GM19328 (cell line): ENCODE data around the gene CASP10.

Experiments used
- ATAC-seq: cut with Tn5 transposase; IDR thresholded peaks from one replicate; pipeline ENCODE4 v1.9.1; 2021; ENCODE audit warnings: mild to moderate bottlenecking, moderate library complexity; ENCODE audit not compliant: unreplicated experiment

The CASP10 gene

DNA sequence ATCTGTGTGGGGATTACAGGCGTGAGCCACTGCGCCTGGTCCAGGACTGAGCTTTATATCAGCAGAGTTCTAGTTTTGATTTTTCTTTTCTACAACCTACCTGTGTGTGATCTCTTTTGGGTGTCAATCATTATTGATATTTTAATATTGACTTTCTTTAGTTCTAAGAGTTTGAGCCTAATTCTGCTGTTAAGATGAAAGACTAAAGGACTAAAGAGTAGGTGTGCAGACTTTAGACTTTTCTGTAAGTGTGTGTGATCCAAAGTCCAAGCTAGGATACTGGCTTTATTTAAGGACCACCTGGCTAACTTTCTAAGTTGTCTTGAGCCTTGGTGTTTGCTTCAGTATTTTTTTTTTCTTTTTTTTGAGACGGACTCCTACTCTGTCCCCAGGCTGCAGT is 12.4 kb downstream of the CASP10 start:
- ATAC-seq, result no peak

DNA sequence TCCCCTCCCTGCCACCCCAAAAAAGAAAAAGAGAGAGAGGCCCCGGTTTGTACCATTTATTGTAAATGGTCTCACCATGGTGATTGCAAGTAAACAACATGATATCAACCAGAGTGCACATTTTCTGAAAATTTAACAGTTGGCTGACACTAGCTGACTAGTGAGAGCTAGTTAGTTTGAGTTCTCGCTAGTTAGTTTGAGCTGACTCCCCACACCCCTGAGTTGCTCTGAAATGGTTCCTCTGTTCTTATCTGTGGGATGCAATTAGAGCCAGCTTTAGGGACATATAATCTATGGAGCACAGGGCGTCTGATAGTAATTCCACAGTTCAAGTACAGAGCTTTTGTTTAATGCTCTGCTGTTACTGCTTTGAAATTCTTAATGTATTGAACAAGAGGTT is 13.1 kb downstream of the CASP10 start:
- ATAC-seq, result no peak

DNA sequence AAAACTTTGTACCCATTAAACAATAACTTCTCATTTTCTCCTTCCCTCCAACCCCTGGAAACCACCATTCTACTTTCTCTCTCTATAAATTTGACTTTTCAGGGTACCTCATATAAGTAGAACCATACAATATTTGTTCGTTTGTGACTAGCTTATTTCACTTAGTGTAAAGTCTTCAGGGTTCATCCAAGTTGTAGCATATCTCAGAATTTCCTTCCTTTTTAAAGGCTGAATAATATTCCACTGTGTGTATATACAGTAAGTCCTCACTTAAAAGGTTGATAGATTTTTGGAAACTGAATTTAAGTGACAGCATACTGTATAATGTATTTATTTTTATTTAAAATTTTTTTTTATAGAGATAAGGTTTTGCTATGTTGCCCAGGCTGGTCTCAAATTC is 13.9 kb downstream of the CASP10 start:
- no peak for ATAC-seq

- no peak for ATAC-seq
These were observed 14.8 kb downstream of the CASP10 start for GRCh38 chr2:201197781-201198180.

DNA sequence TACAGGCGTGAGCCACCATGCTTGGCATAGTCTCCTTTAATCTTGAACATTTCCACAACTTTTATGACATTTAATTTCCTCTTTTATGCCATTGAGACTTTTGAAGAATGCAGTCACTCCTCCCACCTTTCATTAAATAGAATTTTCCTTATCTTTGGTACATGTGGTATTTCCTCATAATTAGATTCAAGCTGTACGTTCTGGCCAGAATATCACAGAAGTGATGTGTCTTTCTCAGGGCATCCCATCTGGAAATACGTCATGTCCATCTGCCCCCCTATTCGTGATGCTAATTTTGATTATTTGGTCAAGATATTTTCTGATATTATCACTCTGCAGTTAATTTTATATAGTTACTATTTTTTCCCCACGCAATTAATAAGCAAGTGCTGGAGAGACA is 16.9 kb downstream of the CASP10 start:
- no peak for ATAC-seq

- no peak for ATAC-seq
These were observed 17.4 kb downstream of the CASP10 start for GRCh38 chr2:201200345-201200744.

GRCh38 chr2:201201371-201201770 is 18.4 kb downstream of the CASP10 start:
- ATAC-seq, result no peak

- no peak for ATAC-seq
These were observed 21.1 kb downstream of the CASP10 start for GRCh38 chr2:201203916-201204654.

GRCh38 chr2:201204655-201205514 is 21.9 kb downstream of the CASP10 start:
- ATAC-seq, result no peak

- ATAC-seq, result no peak
These were observed 22.5 kb downstream of the CASP10 start for GRCh38 chr2:201205515-201205849.

GRCh38 chr2:201208563-201209252 is 25.8 kb downstream of the CASP10 start:
- peak; percentile 51 for ATAC-seq

DNA sequence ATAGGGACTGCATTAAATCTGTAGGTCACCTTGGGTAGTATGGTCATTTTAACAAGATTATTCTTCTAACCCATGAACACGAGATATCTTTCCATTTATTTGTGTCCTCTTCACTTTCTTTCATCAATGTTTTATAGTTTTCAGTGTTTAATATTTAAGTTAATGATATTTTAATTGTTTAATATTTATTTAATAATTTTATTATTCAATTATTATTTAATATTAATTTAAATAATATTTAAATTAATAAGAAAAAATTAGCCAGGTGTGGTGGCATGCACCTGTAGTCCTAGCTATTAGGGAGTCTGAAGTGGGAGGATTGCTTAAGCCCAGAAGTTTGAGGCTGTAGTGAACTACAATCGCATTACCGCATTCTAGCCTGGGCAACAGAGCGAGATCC is 33.0 kb downstream of the CASP10 start:
- no peak for ATAC-seq

GRCh38 chr2:201216918-201217317 is 34.0 kb downstream of the CASP10 start:
- ATAC-seq, result no peak

- no peak for ATAC-seq
These were observed 35.8 kb downstream of the CASP10 start for GRCh38 chr2:201218780-201219179.

- ATAC-seq, result no peak
These were observed 36.6 kb downstream of the CASP10 start for GRCh38 chr2:201219328-201220096.

DNA sequence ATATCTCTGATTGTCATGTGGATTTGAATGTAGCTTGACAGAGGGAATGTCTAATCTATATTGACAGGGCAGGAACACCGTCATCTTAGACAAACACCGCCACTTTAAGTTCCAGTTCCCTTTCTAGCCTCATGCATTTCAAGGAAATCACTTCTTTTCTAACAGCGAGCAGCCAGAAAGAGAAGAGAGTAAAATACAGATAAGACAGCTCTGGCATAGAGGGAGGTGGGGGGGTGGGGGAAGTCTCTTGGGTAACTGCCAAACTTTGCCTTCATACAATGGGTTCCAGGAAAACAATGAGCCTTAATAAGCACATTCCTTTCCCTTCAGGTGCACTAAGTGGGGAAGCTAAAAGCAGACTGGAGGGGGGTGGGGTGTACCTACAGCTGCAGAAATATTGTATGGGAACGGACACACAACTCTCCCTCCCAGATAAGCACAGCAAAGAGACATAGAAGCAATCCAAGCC is 37.2 kb downstream of the CASP10 start:
- ATAC-seq, result no peak

DNA sequence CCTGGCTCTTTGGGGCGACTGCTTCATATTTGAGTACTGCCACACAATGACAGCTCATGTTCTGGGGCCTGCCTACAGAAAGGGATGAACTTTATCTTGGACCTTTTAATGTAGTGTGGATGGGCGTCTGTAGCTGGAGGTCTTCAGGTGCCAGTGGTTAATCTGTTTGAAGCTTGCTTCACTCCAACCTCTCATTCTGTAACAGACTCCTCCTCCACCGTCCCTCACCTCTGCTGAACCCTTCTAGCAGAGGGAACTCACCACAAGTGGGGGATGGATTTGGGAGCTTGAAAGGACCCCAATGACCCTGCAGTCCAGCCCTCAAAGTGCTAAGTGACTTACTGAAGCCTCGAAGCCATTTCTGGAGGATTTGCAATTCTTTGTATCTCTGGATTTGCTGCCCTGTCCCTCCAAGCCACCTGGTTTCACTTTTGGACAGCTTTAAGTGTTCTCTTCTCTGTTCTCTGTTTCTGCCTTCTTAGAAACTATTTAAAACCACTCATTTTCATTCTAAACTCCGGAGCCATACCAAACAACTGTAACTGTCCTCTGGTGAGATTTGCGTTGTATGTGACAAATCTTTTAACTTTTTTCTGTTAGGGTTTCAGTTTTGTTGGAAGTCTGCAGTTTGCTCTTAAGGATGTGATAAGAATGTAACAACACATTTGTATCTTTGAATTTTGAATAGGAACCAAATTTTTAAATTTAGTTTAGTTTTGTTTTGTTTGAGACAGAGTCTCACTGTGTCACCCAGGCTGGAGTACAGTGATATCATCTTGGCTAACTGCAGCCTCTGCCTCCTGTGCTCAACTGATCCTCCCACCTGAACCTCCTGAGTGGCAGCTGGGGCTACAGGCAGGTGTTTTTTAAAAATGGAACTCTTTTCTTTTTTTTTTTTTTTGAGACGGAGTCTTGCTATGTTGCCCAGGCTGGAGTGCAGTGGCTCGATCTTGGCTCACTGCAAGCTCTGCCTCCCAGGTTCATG is 40.4 kb downstream of the CASP10 start:
- peak; percentile 77 for ATAC-seq

GRCh38 chr2:201228271-201228911 is 45.5 kb downstream of the CASP10 start:
- ATAC-seq, result no peak

DNA sequence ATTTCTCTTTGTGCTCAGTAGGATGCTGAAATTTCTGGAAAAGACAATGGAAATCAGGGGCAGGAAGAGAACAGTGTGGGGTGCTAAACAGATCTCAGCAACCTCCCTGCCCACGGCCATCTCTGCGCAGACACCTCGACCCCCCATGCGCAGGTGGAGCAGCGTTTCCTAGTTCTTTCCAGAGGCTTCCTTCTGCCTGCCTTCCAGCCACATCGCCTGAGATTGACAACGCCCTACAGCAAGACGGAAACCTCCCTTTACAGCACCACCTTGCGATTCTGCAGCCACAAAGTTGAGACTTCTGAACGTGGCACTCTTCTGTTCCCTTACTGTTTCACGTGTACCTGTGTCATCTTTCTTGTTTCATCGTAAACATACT is 46.0 kb downstream of the CASP10 start:
- no peak for ATAC-seq
